H1 (cell line): ENCODE measurements around the gene ARL11. TPM values are rescaled to one million over a fixed set of nuclear protein-coding genes. Genes with fewer than 3 reads are reported as not detected.
"Not testable (repeated sequence)": the region's sequence is repeated elsewhere in the genome, so short reads cannot be mapped to it uniquely, and the experiment has no call there.

ENCODE experiments used
- CTCF ChIA-PET: fragments of 300-600 bp; sonication (Branson Sonifier 250); formaldehyde crosslinking; loops from one replicate; lab custom pipeline; 2021; ENCODE audit not compliant: partially characterized antibody; lab: Charles Lee
- POLR2A ChIA-PET: fragments of 300-600 bp; sonication (Branson Sonifier 250); formaldehyde crosslinking; loops from one replicate; lab custom pipeline; 2021; ENCODE audit warnings: inconsistent platforms; ENCODE audit not compliant: partially characterized antibody; lab: Charles Lee
- DNase-seq, 2 experiments: peaks; one replicate each; pipeline versions ENCODE4 v3.0.0 to v3.0.0-alpha.2; 2010 to 2022; ENCODE audit warnings: low spot score in 2 of 2, low read depth in 1 of 2, mixed read lengths in 1 of 2
- FAIRE-seq: peaks from 2 replicates; lab custom pipeline; 2011; peaks lifted over from hg19 to GRCh38; lab: Jason Lieb, UNC
- H2AFZ ChIP-seq: 2 replicates; pipeline ENCODE4 v1.8.1; 2012; ENCODE audit warnings: low read length, inconsistent platforms
- H2AK5ac ChIP-seq: 2 replicates; pipeline ENCODE4 v1.6.1; 2013; ENCODE audit warnings: low read depth, low read length
- H2BK120ac ChIP-seq: replicated peaks from 2 replicates; pipeline ENCODE3; 2013; ENCODE audit warnings: low read depth, low read length, inconsistent platforms
- H2BK12ac ChIP-seq: 2 replicates; pipeline ENCODE4 v1.6.1; 2013; ENCODE audit warnings: low read depth, low read length
- H2BK15ac ChIP-seq: 2 replicates; pipeline ENCODE4 v1.6.1; 2013; ENCODE audit warnings: low read length
- H2BK20ac ChIP-seq: 2 replicates; pipeline ENCODE4 v1.6.1; 2013; ENCODE audit warnings: low read length
- H2BK5ac ChIP-seq: 2 replicates; pipeline ENCODE4 v1.6.1; 2013; ENCODE audit warnings: low read depth, low read length
- H3K14ac ChIP-seq: 2 replicates; pipeline ENCODE4 v1.6.1; 2013; ENCODE audit warnings: inconsistent platforms; ENCODE audit not compliant: insufficient read length
- H3K18ac ChIP-seq: 2 replicates; pipeline ENCODE4 v1.6.1; 2013; ENCODE audit warnings: low read length; ENCODE audit errors: extremely low read depth
- H3K23ac ChIP-seq: 2 replicates; pipeline ENCODE4 v1.6.1; 2013; ENCODE audit warnings: inconsistent platforms; ENCODE audit not compliant: insufficient read length
- H3K23me2 ChIP-seq: 2 replicates; pipeline ENCODE4 v1.6.1; 2013; ENCODE audit warnings: low read depth, low read length
- H3K27ac ChIP-seq: 2 replicates; pipeline ENCODE4 v1.6.1; 2011; ENCODE audit warnings: low read depth, low read length, inconsistent platforms
- H3K27me3 ChIP-seq, 4 experiments: replicated peaks in 1 of 4; 1 replicate in 1 of 4; 2 replicates in 3 of 4; pipeline versions ENCODE4 v1.6.1 to v1.8.1; 2011 to 2013; ENCODE audit warnings: low read length in 3 of 4, mild to moderate bottlenecking in 3 of 4, inconsistent platforms in 2 of 4, mixed read lengths in 2 of 4, moderate library complexity in 1 of 4; ENCODE audit not compliant: control insufficient read depth in 3 of 4, insufficient read depth in 3 of 4; ENCODE audit errors: extremely low read depth in 1 of 4
- H3K36me3 ChIP-seq, 4 experiments: 2 replicates each; pipeline versions ENCODE4 v1.6.1 to v1.8.1; 2011 to 2013; ENCODE audit warnings: mild to moderate bottlenecking in 4 of 4, low read length in 3 of 4, moderate library complexity in 2 of 4, control low read depth in 1 of 4, inconsistent platforms in 1 of 4; ENCODE audit not compliant: insufficient read depth in 4 of 4, control insufficient read depth in 2 of 4
- H3K4ac ChIP-seq: replicated peaks from 2 replicates; pipeline ENCODE3; 2013; ENCODE audit warnings: low read length, low read depth, mixed read lengths, inconsistent platforms; ENCODE audit not compliant: insufficient read length
- H3K4me1 ChIP-seq, 4 experiments: replicated peaks in 1 of 4; 1 replicate in 1 of 4; 2 replicates in 3 of 4; pipeline versions ENCODE4 v1.6.1 to v1.8.1; 2011 to 2013; ENCODE audit warnings: low read length in 3 of 4, inconsistent platforms in 2 of 4, mixed read lengths in 1 of 4; ENCODE audit not compliant: insufficient read depth in 4 of 4, control insufficient read depth in 3 of 4
- H3K4me2 ChIP-seq, 2 experiments: 2 replicates each; pipeline versions ENCODE4 v1.6.1 to v1.8.1; 2011 to 2013; ENCODE audit warnings: low read depth in 2 of 2, low read length in 2 of 2, control low read depth in 1 of 2, inconsistent platforms in 1 of 2, mild to moderate bottlenecking in 1 of 2; ENCODE audit not compliant: insufficient read depth in 1 of 2
- H3K4me3 ChIP-seq, 4 experiments: fragments of 200-600, 300-600 bp in 1 of 4; sonication (generic), shearing (Covaris generic), sonication (Bioruptor Twin) in 1 of 4; 2 replicates each; pipeline versions ENCODE4 v1.5.1 to v1.8.1; 2011 to 2016; ENCODE audit warnings: low read length in 4 of 4, low read depth in 3 of 4, control low read depth in 2 of 4, inconsistent platforms in 2 of 4, mild to moderate bottlenecking in 2 of 4, mixed read lengths in 1 of 4, moderate library complexity in 1 of 4; ENCODE audit not compliant: insufficient read depth in 2 of 4; ENCODE audit errors: extremely low read depth in 1 of 4
- H3K56ac ChIP-seq: replicated peaks from 2 replicates; pipeline ENCODE3; 2013; ENCODE audit warnings: low read depth, mild to moderate bottlenecking, mixed read lengths, low read length, inconsistent platforms; ENCODE audit not compliant: insufficient read length
- H3K79me1 ChIP-seq: 2 replicates; pipeline ENCODE4 v1.6.1; 2013; ENCODE audit warnings: low read depth, low read length, control low read depth
- H3K79me2 ChIP-seq, 2 experiments: 2 replicates each; pipeline versions ENCODE4 v1.6.1 to v1.8.1; 2012 to 2013; ENCODE audit warnings: low read length in 2 of 2, mild to moderate bottlenecking in 2 of 2, inconsistent platforms in 1 of 2; ENCODE audit not compliant: insufficient read depth in 2 of 2, control insufficient read depth in 1 of 2
- H3K9ac ChIP-seq, 4 experiments: replicated peaks in 1 of 4; 1 replicate in 1 of 4; 2 replicates in 3 of 4; pipeline versions ENCODE4 v1.6.1 to v1.8.1; 2011 to 2013; ENCODE audit warnings: low read depth in 3 of 4, low read length in 3 of 4, control low read depth in 2 of 4, mild to moderate bottlenecking in 2 of 4, moderate library complexity in 2 of 4, inconsistent platforms in 1 of 4; ENCODE audit errors: extremely low read depth in 1 of 4
- H3K9me3 ChIP-seq, 2 experiments: 2 replicates each; pipeline versions ENCODE4 v1.6.1 to v1.8.1; 2012 to 2013; ENCODE audit warnings: mild to moderate bottlenecking in 2 of 2, moderate library complexity in 2 of 2, control low read depth in 1 of 2, inconsistent platforms in 1 of 2, low read depth in 1 of 2, low read length in 1 of 2, mixed read lengths in 1 of 2; ENCODE audit not compliant: insufficient read depth in 2 of 2
- H4K20me1 ChIP-seq, 2 experiments: replicated peaks in 1 of 2; 2 replicates each; pipeline versions ENCODE3 to v1.8.1; 2011 to 2013; ENCODE audit warnings: inconsistent platforms in 2 of 2, low read length in 2 of 2, mild to moderate bottlenecking in 1 of 2; ENCODE audit not compliant: insufficient read depth in 2 of 2, control insufficient read depth in 1 of 2
- H4K5ac ChIP-seq: 2 replicates; pipeline ENCODE4 v1.6.1; 2013; ENCODE audit warnings: low read length, low read depth, mixed read lengths, inconsistent platforms; ENCODE audit not compliant: insufficient read length
- H4K8ac ChIP-seq: 2 replicates; pipeline ENCODE4 v1.8.0; 2013; ENCODE audit warnings: mild to moderate bottlenecking, moderate library complexity, low read length, inconsistent platforms; ENCODE audit not compliant: insufficient read depth; ENCODE audit errors: extremely low read depth
- H4K91ac ChIP-seq: replicated peaks from 2 replicates; pipeline ENCODE3; 2013; ENCODE audit warnings: low read length, mixed read lengths, inconsistent platforms; ENCODE audit not compliant: insufficient read length
- WGBS, 2 experiments: shearing (Covaris generic) in 1 of 2; methylation state at CpG; one replicate each; pipeline versions ENCODE4 v1.1.6 to v1.1.7; 2013 to 2015; ENCODE audit warnings: low lambda C conversion rate in 2 of 2, mixed read lengths in 2 of 2, inconsistent platforms in 1 of 2, low coverage in 1 of 2, missing lambda C conversion rate in 1 of 2; ENCODE audit not compliant: insufficient replicate concordance in 2 of 2, insufficient coverage in 1 of 2, insufficient read length in 1 of 2; ENCODE audit errors: extremely low coverage in 1 of 2, missing lambda C conversion rate in 1 of 2; 5-methylcytosine and 5-hydroxymethylcytosine counted together
- polyA plus RNA-seq, 7 experiments: library from polyadenylated mRNA; depleted of rRNA in 3 of 7; stranded (reverse) in 5 of 7; unstranded in 2 of 7; fragments of >200 nt in 5 of 7; fragments of 200-250 nt in 2 of 7; gene quantifications; 1 replicate in 5 of 7; 2 replicates in 1 of 7; 4 replicates in 1 of 7; pipeline versions ENCODE4 v1.2.1 to v1.2.3, GENCODE V29; 2011 to 2013; ENCODE audit warnings: missing spikeins in 2 of 7, mixed read lengths in 2 of 7
- total RNA-seq: library from RNA; stranded (reverse); fragmentation: NEBNext Ultra II Directional; extraction: Animal tissue kit (Norgen Biotek cat#: 25700); gene quantifications from 2 replicates; pipeline ENCODE4 v1.2.1, GENCODE V29; 2021

The ARL11 gene
- total and polyA plus RNA-seq, 2 of the 8 experiments (the other 6 are each of a cell fraction or from before 2014, with no cell fraction given) = 0.45 to 0.52 TPM

DNA sequence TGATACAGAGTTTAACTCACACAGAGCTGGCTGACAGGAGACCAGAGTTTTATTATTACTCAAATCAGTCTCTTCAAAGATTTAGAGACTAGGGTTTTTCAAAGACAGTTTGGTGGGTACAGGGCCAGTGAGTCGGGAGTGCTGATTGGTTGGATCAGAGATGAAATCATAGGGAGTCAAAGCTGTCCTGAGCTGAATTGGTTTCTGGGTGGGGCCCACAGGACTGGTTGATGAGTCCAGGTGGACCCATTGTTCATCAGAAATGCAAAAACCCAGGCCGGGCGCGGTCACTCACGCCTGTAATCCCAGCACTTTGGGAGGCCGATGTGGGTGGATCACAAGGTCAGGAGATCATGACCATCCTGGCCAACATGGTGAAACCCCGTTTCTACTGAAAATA lies 25.7 kb upstream of the ARL11 start:
- not testable (repeated sequence) for H3K18ac ChIP-seq, H3K4me3 ChIP-seq, H3K23me2 ChIP-seq, H3K79me2 ChIP-seq, H2BK12ac ChIP-seq, H2BK5ac ChIP-seq, H2AFZ ChIP-seq, H3K27ac ChIP-seq, H4K20me1 ChIP-seq, H3K14ac ChIP-seq, H3K9me3 ChIP-seq, H3K23ac ChIP-seq, H2BK20ac ChIP-seq, H3K4ac ChIP-seq, H2BK15ac ChIP-seq, H3K79me1 ChIP-seq, H4K91ac ChIP-seq, H4K8ac ChIP-seq, H4K5ac ChIP-seq, DNase-seq, H3K27me3 ChIP-seq, FAIRE-seq, H3K56ac ChIP-seq, H3K36me3 ChIP-seq, H3K9ac ChIP-seq, H3K4me2 ChIP-seq, H2BK120ac ChIP-seq, H3K4me1 ChIP-seq, H2AK5ac ChIP-seq
- ChIA-PET CTCF (interaction anchor here (0.6 to 1.8 kb wide), 5 partner anchors 32 to 415 kb away, joined by 3 to 6 read pairs (median 4); no protein-coding TSS in a partner anchor), POLR2A (interaction anchor here (0.5 kb wide), 1 partner anchor 511 kb away, joined by 3 read pairs; no protein-coding TSS in a partner anchor)
- WGBS, 2 experiments = 91% methylated on average over 6 of the region's 7 CpGs; no CpG with 5 or more reads in 1 of the 2 experiments
